Left lobe of liver (tissue), 2 donors: ENCODE results near the gene TGFB2. TPM values are rescaled to one million over a fixed set of nuclear protein-coding genes. Genes with fewer than 3 reads are reported as not detected.

Experiments
- ATAC-seq: fragments of 200-7000 bp; cut with Tn5 transposase; one replicate; pipeline ENCODE4 v1.9.1; 2020; ENCODE audit warnings: mild to moderate bottlenecking, moderate library complexity
- DNase-seq: peaks from one replicate; pipeline ENCODE4 v3.0.0-alpha.2; 2020; ENCODE audit warnings: low spot score
- total RNA-seq: library from RNA; stranded (reverse); gene quantifications from one replicate; pipeline ENCODE4 v1.2.1, GENCODE V29; 2021
- donor health status: DM: no; HTN: no; CAD: no; lungs with moderate emphysema.
- donor health status: DM: no; HTN: yes; CAD: no.

Gene TGFB2
- total RNA-seq, 1 donor from 2014 or later, result 0.20 TPM

- DNase-seq (no peak), ATAC-seq (no peak)
These were observed 136.1 kb downstream of the TGFB2 start for GRCh38 chr1:218481116-218481775.

DNA sequence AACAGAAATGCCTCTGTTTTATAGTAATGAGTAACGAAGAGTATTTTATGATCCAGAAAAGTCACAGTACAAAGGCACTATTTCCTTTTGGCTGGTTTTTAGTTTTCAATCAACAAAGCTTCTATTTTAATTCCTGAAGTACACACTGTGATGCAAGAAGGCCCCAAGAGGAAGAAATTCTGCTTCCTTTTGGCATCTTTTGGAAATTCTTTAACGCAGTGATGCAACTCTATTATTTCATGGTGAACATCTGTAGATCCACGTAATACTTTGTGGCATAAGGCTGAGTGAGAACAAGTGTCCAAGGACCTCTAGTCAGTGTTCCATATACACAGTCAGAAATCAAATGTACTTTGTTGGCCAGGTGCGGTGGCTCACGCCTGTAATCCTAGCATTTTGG, 137.5 kb downstream of the TGFB2 start:
- DNase-seq, result no peak
- ATAC-seq, result no peak

GRCh38 chr1:218485241-218485928, 140.2 kb downstream of the TGFB2 start:
- no peak for DNase-seq
- ATAC-seq, result no peak

DNA sequence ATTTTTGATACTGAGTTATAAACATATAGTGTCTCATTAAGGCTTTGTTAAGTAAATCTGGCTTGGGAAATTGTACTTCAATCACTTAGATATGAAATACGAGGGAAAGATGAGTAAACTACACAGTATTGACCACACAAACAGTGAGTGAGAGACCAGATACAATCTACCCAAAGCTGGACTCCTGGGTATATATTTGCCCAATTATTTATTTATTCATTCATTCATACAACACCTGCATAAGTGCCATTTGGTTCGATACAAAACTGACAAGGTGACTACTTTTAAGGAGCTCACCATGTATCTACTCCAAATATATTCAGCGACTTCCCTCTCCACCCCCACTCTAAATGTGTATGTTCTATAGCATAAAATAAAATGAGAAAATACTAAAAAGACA, 143.4 kb downstream of the TGFB2 start:
- no peak for DNase-seq
- ATAC-seq, result no peak

GRCh38 chr1:218488986-218489385, 143.8 kb downstream of the TGFB2 start:
- ATAC-seq, result no peak

DNA sequence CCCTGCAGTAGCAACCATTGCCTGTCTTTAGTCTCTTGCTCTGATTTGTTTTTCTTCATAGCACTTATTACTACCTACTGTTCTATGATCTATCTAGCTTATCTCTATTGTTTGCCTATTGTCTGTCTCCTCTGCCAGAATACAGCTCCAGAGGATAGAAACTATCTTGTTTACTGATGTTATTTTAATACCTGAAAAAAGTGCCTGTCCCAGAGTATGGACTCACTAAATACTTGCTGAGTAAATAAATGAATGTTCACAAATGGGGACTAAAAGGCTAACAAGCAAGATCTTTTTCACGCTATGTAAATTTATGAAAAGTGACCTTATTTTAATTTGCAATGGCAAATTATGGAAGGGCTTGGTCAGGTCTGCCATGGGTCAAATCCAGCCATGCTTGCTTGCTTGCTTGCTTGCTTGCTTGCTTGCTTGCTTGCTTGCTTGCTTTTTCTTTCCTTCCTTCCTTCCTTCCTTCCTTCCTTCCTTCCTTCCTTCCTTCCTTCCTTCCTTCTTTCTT, 145.3 kb downstream of the TGFB2 start:
- DNase-seq (no peak), ATAC-seq (no peak)

More at GRCh38 chr1:218488986-218489385, 143.8 kb downstream of the TGFB2 start:
- no peak for DNase-seq

DNA sequence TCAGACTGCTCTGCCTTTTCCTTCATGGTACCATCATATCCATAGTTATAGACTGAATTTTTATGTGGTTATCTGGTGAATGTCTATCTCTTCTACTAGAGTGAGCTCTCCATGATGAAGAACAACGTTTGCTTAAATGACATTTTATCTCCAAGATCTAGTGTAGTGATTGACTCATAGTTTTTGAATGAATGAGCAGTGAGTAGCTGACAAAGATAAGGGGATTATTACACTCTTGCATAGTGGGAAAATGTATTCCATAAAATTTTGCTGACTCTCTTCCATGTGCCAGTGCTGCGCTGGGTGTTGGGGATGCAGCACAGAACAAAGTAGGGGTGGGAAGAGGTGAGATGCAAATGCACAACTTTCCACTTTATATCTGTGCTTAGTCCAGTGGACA, 147.7 kb downstream of the TGFB2 start:
- no peak for DNase-seq
- ATAC-seq, result no peak

GRCh38 chr1:218493986-218494385, 148.8 kb downstream of the TGFB2 start:
- DNase-seq (no peak), ATAC-seq (no peak)

Other genes with a start within 250 kb of the TGFB2 start
- gene RRP15, start 60.0 kb upstream of the TGFB2 start, total RNA-seq, result 4.7 TPM